ENCODE data around the gene POLR2L.

The POLR2L gene

GRCh38 chr11:792535-792821, 49.9 kb downstream of the POLR2L start:
- DNase-seq, result no peak

DNA sequence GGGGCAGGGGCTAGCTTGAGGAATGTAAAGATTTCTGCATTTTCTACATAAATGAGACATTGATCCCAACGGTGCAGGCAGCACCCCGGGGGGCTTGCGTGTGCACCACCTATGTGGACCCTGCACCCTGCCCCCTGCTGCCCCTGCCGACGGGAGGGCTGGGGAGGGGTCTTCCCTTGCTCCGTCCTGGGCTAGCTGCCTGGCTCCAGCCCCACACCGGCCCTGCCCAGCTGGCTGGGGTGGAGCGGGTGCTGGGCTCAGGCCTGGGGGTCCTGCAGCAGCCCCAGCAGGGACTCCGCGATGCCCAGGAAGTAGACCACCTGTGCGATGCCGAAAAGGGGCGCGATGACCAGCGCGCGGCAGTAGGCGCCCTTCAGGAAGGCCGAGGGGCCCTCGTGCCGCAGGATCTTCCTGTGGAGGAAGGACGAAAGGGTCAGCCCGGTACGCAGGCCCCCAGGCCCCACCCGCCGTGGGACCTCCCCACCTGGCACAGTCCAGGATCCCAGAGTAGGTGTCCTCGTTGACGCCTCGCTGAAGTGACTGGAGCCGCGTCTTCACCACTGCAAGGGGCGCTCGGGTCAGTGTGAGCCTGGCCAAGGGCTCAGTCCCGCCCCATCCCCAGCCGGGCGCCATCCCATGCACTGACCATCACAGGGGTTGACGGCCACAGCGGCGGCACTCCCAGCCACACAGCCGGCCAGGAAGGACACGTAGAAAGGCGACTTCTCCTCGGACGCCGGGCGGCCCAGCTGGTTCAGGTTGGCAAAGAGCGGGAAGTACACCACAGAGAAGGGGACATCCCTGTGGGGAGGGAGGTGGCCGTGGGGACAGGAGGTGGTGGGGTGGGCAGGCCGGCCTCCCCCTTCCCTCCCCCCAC, 50.4 kb downstream of the POLR2L start:
- DNase-seq, result no peak

DNA sequence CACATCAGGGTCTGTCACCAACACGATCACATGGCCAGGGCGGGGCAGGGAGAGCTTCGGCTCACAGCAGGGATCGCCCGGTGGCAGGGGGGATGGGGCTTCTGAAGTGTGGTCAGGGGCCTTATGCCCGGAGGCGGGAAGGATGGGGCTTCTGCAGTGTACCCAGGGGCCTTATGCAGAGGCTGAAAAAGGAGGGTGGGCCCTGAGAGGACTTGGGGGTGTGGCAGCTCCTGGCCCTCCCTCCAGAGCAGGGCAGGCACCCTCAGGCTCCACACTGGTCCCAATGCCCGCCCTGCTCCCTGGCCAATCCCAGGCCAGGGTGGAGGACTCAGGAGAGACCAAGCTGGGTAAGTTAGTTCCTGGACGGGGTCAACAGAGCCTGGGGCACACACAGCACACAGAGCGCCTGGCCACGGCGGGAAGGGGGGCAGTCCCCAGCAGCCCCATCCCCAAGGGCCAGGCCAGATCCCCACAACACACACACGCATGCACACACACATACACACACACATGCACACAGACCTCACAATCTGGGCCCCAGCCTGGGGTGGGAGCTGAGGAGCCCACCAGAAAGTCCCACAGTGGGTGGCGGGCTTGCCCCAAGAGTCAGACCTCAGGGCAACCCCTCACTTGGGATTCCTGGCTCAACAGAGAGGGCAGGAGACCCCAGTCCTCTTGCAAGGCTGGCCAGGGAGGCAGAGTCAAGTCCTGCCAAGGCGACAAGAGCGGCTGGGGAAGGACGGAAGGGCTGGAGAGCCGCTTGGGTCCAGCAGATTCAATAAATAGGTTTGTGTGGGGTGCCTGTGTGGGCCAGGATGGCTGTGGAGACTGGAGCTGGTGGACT, 51.4 kb downstream of the POLR2L start:
- no peak for DNase-seq

- DNase-seq, result peak; percentile 68
These were observed 52.4 kb downstream of the POLR2L start, which contains the start of gene CEND1 for GRCh38 chr11:789943-790342. TSS of gene CEND1 (minus strand) at chr11:790090. CDS start at chr11:788576, 1,514 bp downstream.

All from activated CD4-positive, alpha-beta T cell treated with anti-CD3 and anti-CD28 coated beads, Interleukin-2, amount 50 U/mL, for 16 hours (primary cell).